Measurements from ENCODE around the gene TSHZ3. TPM values are rescaled to one million over a fixed set of nuclear protein-coding genes. Genes with fewer than 3 reads are reported as not detected.

The TSHZ3 gene
- total RNA-seq, 1 donor from 2014 or later, result 11.1 TPM

DNA sequence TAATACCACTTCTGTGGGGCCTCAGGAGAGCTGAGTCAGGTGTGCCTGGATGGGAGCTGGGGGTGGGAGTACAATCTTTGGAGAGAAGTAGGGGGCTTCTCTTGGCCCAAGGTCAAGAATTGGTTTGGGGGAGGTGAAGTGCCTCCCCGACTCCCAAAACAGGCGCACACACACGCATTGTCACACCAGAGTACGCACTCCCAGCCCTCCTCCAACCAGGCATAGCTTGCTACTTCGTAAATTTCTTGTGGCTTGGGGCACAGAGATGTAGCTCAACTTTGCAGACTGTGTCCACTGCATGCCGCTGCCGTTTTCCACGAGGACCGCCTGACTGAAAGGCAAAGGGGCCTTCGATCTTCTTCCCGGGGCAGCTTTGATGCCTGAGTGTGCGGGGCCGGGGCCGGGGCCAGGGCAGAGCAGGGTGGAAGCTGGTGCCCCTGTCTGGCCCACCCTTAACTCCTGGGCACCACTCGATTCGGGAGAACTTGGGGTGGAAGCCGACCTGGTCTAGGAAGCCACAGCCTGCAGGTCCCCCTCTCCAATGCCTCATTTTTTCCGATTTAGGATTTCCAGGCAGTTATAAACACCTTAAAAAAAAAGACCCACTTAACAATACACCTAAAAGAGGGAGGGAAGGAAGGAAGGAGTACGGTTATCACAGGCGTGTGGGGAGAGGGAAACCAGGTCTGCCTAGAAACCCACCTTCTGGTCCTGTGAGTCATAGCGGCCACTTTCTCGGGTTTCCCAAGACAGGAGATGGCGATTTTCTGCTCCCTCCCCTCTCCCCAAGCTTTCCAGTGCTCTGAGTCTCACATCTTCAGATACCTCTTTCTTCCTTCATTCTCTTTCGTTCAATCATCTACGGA is 5.8 kb upstream of the TSHZ3 start:
- DNase-seq (ENCODE audit: extremely low read depth, low read depth, low spot score), result no peak

DNA sequence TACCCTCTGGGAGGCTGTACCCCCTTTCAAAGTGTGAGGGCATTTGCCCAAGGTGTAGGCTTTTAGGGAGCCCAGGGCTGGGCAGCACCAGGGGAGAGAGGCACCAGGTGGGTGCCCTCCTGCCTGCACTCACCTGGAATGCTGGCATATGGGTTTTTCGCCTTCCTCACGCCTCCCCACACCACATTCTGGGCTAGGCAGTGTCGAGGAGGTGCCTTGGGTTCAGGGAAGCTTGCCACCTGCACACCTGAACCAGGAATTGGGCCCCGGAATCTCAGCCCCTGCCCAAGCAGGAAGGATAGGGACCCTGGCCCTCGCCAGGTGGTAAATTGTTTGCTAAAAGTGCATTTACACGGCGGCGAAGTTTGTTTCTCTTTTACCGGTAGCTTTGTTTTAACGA is 5.1 kb upstream of the TSHZ3 start:
- no peak for DNase-seq (ENCODE audit: extremely low read depth, low read depth, low spot score)

DNA sequence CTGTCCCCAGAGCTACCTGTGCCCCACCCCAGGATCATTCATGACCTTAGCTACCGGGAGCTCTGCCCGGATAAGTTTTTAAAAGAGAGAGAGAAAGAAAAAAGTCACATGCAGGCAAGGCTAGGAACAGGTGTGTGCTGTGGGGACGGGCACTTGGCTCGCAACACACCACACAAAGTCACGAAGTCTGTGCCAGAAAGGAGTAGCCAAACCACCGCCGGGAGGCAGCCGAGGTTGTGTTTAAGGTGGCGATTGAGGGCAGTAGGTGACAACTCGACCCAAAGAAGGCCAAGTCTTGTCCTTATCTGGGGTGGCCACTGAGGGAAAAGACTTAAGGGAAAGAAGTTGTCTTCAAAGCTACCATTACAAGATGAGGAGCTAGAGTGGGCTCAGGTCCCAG is 4.6 kb upstream of the TSHZ3 start:
- DNase-seq (ENCODE audit: extremely low read depth, low read depth, low spot score), result no peak

DNA sequence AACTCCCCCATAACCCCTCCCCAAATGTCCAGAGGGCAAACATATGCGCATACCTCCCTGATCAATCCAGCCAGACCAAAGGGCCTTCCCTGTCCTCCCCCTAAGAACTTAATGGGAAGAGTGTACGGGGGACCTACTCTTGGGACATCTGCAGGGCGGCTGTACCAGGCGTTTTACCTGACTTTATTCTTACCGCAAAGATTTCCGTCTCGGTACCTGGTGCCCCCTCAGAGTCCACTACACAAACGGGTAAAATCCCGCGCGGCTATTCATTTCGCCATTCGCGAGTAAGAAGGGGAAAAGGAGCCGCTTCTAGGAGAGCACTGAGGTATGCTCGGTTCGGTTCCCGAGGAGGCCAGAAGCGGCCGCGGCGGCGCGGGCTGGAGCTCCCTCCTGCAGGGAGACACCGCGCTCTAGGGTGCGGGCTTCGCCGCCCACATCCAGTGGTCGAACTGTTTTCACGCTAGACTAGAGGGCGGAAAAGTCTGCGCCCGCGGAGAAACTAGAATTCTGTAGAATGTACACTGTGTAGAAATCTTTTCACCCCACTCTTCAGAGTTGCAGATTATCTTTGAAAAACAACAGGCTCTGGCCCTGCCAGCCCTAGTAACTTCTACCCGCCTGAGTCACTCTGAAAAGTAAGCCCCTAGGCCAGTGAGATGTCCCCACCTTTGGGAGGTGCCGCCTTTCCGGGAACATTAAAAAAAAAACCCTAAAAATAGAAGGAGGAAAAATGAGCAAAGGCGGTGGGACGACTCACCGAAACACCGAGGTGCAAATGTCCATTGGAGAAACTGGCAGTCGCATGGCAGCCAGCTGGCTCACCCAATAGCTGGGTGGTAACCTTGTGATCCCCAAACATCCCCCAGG is 3.8 kb upstream of the TSHZ3 start:
- DNase-seq (ENCODE audit: extremely low read depth, low read depth, low spot score), result no peak

DNA sequence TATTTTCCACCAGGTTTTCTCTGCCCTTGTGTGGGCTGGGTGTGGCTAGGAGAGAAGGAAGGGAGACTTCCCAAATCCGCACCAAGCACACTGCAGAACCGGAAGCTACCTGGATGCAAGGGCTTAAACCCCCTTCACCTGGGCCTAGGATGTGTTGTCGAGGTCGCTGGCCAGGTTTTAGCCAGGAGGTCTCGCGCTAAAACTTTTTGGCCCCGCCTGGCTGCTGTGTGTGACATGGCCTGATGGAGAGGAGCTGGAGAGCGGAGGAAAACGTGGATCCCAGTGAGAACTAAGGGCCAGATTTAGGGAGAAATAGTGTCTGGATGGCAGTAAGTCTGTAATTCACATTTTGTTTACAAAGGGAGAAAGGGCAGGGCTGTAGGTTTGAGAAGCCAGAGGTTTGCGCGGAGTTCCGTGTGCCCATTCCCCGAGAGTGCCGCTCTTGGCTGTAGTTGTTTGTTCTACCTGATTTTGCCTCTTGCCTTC is 3.1 kb upstream of the TSHZ3 start:
- no peak for DNase-seq (ENCODE audit: extremely low read depth, low read depth, low spot score)

DNA sequence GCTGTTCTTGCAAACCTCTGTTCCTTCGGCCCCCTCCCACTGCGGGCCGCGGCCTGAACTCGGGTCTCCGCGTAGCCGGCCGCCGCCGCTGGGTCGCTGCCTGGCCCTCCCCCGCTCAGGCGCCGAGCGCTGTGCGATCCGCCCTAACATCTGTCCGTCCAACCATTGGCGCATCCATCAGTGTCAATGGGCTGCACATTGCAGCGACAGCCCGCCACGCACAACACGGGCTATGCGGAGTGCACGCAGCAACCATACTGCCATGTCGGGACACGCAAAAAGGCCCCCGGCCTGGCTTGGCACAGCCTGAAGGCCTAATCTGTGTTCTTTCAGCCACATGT is 2.6 kb upstream of the TSHZ3 start:
- DNase-seq (ENCODE audit: extremely low read depth, low read depth, low spot score), result no peak

DNA sequence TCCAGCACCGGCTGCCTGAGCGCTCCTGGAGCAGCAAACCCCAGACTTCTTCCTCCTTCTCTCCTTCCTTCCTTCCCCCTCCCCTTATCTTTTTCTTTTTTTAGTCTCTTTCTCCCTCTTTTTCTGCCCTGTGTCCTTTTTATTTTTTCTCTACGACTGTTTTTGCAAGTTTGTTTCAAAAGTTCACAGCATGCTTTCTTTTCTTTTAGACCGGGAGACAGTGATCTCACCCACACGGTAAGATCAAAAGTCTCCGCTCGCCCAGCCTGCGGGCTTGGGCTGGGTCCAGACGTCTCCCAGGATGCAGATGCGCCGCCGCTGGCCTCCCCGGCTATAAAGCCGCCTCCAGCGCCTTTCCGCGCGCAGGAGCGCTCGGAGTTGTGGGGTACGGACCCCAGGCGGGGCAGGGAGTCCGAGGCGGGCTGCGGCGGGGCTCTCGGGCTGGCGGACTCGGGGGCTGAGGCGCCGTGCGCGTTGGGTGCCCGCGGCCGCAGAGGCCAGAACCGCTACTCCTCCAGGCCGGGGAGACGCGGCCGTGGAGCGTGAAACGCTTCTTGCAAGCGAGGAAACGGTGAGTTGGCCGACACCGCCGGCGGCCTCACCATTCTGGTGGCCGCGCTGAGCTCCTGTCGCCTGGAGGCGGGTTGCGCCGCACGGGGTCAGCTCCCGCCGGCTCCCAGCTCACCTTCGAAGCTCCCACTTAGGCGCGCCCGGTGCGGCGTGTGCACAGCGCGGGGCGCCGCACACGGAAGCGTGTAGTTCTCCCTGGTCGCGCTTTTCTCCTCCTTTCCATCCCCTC is 2.0 kb upstream of the TSHZ3 start:
- no peak for DNase-seq (ENCODE audit: extremely low read depth, low read depth, low spot score)

DNA sequence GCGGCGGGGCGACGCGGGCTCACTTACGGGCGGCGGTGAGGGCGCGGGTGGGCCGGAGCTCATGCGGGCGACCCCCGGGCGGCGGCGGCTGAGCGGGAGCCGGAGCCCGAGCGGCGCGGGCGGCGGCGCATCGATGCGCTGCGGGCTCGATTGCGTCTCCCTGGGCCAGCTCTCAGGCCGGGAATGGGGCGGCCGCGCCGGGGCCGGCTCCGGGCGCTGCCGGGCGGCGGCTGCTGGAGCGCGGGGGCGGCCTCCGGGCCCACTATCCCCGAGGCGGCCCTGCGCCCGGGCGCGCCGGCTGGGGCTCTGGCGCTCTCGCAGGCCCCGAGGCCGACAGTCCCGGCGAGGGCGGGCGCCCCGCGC is 1.4 kb upstream of the TSHZ3 start:
- no peak for DNase-seq (ENCODE audit: extremely low read depth, low read depth, low spot score)

DNA sequence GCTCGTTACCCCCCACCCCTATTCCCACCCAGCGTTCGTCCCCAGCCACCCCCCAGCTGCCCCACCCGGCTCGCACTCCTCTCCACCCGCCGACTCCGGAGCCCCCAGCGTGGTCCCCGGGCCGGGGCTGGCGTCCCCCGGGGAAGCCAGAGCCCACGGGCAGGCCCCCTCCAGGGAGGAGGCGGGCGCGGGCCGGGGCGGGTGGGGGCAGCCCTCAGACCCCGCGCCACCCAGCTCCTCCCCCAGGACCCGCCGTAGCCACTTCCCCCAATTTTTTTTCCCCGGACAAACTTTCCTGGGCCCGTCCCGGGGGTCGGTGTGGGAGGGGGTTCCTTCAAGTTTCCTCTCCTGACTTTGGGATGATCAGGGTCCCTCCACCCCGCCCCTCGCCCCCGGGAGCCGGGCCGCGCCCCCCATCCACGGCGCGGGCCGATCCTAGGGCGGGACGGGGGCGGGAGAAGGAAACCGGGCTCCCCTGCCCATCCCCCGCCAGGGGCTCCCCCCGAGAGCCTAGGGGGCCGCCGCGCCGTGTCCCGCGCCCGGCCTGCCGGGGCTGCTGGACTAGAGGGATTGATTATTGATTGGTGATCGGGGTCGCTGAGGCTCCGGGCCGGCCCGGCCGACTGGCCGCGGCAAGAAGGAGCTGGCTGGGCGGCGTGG is 927 bp upstream of the TSHZ3 start:
- no peak for DNase-seq (ENCODE audit: extremely low read depth, low read depth, low spot score)

DNA sequence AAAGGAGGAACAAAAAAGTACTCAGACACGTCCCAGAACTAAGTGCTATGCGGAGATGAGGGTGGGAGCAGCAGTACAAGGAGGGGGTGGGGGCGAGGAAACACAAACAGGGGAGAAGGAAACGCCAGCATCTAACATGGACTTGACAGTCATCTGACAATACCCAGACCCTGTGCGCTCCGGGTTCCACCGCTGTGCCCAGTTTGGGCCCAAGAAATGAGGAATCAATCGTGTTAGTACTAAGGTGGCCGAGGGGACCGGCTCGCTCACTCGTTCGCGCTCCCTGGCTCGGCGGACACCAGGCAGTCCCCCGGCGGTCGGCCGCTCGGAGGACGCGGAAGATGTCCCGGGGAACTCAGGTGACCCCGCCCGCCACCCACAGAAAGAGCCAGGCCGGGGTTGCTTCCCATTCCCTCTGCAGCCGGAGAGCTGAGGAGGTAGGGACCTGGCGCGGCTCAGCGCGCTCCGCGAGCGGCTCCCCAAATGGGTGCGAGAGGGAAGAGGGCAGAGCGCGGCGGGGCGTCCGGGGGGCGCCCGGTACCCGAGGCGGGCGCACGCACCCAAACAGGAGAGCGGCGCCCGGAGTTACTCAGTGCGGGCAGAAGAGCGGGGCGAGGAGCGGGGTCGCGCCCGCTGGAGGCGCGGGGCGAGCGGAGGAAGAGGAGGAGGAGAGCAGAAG is 616 bp downstream of the TSHZ3 start:
- DNase-seq (ENCODE audit: extremely low read depth, low read depth, low spot score), result no peak

DNA sequence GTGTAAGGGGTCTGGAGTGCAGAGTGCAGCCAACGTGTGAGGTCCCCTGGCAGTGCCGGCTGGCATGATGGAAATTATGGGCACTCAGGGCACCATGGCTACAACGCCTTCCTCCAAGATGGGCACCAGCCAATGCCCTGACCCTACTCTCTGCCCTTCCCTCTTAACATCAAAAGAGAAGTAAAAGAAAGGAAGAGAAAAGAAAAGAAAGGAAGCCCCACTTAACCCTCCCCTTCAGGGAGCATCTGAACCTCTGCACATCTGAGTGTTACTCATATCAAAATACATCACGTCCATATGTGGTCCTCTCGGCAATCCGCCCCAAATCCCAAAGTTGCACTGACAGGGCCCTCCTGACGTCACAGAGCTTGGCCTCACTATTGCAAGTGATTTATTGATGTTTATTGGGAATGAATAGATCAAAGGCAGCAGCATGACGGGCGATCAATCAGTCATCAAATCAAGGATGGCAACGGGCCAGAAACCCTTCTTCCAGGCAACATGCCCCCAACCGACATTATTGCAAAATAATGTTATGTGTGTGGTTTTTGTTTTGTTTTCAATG is 1.3 kb downstream of the TSHZ3 start:
- no peak for DNase-seq (ENCODE audit: extremely low read depth, low read depth, low spot score)

DNA sequence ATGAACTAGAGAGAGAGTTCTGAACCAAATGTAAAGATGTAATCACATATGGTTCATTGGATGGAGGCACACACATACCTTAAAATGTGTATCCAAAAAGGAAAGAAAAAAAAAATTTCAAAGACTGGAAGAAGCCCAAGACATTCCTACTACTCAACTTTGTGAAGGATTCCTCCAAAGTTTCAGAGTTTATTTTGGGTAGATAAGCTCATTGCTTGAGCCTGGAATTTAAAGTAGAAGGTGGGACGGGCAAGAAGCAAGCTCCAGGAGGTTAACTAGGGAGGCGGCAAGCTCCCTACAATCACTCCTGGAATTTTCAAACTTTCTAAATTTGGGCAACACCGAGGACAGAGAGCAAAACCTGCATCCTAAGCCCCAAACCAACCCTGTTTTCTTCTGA is 1.9 kb downstream of the TSHZ3 start:
- no peak for DNase-seq (ENCODE audit: extremely low read depth, low read depth, low spot score)

DNA sequence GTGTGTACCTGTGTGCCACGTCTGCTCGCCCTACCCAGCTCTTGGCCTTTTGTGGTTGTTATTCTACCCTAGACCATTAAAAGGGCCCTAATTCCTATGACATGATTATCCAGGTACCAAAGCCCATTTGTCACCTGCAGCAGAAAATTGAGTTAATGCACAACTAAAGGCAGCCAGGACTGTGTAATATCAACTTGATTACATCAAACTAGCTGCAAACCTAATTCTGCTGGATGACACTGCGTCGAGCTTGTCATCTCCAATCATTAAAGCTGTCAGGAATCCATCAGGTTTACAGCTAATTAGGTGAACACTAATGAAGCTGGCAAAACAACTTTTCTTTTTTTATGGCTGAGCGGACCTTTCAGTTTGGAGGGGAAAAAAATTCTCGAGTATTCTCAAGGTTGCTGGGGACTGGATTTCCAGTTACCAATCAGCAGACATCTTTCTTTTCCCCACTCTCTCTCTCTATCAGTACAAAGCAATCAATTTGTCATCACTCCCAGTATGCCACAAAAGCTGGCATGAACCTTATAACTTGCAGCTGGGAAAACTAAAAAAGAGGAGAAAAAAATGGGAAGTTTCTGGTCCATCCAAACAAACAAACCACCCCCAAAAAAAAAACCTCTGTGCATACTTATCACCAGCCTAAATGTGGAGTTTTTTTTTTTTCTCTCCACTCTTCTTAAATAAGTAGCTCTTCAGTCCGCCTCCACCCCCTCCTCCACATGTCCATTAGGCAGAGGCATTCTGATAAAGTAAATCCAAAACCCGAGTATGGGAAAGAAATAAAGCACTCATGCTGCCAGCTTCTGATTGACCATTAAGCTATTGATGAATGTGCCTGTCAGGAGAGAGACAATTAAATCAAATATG is 2.8 kb downstream of the TSHZ3 start:
- DNase-seq (ENCODE audit: extremely low read depth, low read depth, low spot score), result no peak

DNA sequence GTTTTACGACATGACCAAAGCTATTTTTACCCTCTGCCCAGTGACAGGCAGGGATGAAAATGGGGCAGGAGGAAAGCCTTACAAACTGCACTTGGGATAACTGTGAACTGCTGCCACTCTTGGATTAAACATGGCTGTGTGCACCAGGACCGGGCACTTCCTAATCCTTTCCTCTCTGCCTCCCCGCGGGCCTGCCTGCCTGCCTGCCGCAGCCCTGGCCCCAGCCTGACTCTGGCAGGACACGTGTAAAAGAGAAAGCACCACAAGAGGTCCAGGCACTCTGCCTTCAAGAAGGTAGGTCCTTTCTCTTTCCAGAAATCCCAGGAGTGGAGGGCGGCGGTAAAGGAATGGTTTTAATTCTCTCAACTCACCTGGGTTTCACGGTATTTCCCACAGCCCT is 4.8 kb downstream of the TSHZ3 start:
- no peak for DNase-seq (ENCODE audit: extremely low read depth, low read depth, low spot score)

DNA sequence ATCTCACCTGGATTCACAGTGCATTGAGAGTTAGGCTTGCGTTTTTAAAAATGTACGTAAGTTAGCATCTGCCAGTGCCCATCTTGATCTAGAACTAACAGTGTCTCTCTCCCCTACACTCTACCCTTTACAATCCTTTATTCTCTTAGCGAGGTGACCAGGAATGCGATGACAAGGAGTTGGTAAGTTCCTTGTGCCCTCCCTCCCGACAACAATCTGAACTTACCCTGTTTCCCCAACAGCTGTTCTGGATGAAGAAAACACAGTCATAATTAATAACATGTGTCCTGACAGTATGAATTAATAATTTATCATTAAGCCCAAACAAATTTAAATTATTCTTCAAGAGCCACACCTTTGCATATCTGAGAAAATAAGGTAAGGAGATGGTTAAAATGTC is 6.3 kb downstream of the TSHZ3 start:
- DNase-seq (ENCODE audit: extremely low read depth, low read depth, low spot score), result no peak

DNA sequence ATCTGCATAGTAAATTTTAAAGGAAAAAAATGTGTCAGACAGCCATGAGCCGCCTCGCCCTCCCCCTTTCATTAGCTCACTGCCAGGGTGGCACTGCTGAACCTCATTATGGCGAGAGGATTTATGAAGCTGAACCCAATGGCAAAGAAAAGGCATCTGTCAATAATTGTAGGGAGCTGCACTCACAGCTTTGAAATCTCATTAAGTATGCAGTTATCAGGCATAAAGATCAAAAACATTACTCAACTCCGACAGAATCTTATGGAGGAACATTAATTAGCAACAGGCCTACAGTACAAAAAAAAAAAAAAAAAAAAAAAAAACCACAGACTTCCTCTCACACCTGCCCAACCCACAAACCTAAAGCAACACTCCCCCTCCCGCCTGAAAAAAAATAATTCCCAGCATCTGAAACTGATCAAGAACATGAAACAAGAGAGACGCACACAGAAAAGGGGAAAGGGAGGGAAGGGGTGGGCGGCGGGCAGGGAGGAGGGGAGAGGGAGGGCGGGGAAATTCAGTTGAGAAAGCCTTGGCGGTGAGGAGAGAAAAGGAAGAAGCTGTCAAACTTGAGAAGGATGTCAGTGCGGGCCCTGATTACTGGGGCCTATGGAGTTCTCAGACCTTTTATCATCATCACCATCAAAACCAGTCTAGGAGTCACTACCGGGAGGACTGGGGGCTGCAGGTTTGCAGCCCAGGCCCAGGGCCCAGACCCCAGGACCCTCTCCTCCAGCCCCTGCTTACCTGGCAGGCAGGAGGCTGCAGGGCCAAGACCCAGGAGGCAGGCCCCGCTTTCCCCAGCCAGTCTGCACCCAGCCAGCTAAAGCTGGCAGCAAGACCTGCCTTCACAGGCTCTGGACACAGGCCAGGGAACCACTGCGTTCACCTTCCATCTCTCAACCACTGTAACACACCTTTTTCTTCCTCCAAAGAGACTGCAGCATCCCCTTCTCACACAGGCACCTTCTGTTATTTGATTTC is 8.9 kb downstream of the TSHZ3 start:
- DNase-seq (ENCODE audit: extremely low read depth, low read depth, low spot score), result no peak

DNA sequence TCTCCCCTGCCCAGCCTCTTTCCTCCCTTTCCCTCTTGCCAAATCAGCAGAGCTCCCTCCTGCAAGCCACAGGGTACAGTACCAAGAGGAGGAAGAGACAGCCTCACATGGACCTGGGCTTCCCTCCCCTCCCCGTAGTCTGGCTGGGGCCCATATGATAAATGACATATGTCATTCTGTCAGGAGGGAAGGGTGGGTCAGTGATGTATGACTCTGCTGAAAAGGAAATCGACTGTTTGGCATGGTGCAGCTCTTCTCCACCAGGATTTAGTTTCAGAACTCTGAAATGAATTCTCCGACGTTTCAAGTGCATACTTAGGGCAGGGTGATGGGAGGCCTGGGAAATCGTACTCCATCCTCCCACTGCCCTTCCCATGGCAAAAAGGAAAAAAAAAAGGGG is 9.8 kb downstream of the TSHZ3 start:
- no peak for DNase-seq (ENCODE audit: extremely low read depth, low read depth, low spot score)

All from glomerular endothelial cell (primary cell).